ENCODE data around the gene SNAPC4.
"Not testable (repeated sequence)": the region's sequence is repeated elsewhere in the genome, so short reads cannot be mapped to it uniquely, and the experiment has no call there.

The SNAPC4 gene

GRCh38 chr9:136407911-136408310 lies 7.9 kb upstream of the SNAPC4 start:
- no peak for DNase-seq (ENCODE audit: low read depth in 2 of 2)

- not testable (repeated sequence) for DNase-seq (ENCODE audit: low read depth in 2 of 2)
Observed at GRCh38 chr9:136407061-136407460, 7.1 kb upstream of the SNAPC4 start.

GRCh38 chr9:136405904-136406303 lies 5.9 kb upstream of the SNAPC4 start:
- not testable (repeated sequence) for DNase-seq (ENCODE audit: low read depth in 2 of 2)

- DNase-seq (ENCODE audit: low read depth in 2 of 2), result no peak
Observed at GRCh38 chr9:136405481-136405880, 5.5 kb upstream of the SNAPC4 start.

- no peak for DNase-seq (ENCODE audit: low read depth in 2 of 2)
Observed at GRCh38 chr9:136404801-136405136, 4.8 kb upstream of the SNAPC4 start.

GRCh38 chr9:136403915-136404800 lies 4.2 kb upstream of the SNAPC4 start:
- no peak for DNase-seq (ENCODE audit: low read depth in 2 of 2)

- DNase-seq (ENCODE audit: low read depth in 2 of 2), result no peak
Observed at GRCh38 chr9:136403538-136403914, 3.6 kb upstream of the SNAPC4 start.

- no peak for DNase-seq (ENCODE audit: low read depth in 2 of 2)
Observed at GRCh38 chr9:136402067-136402466, 2.1 kb upstream of the SNAPC4 start.

GRCh38 chr9:136401173-136401922 lies 1.4 kb upstream of the SNAPC4 start:
- no peak for DNase-seq (ENCODE audit: low read depth in 2 of 2)

- no peak for DNase-seq (ENCODE audit: low read depth in 2 of 2)
Observed at GRCh38 chr9:136399176-136400037, 563 bp downstream of the SNAPC4 start.

- no peak for DNase-seq (ENCODE audit: low read depth in 2 of 2)
Observed at GRCh38 chr9:136398286-136398685, 1.7 kb downstream of the SNAPC4 start.

GRCh38 chr9:136397643-136398042 lies 2.3 kb downstream of the SNAPC4 start:
- DNase-seq (ENCODE audit: low read depth in 2 of 2), result no peak

- no peak for DNase-seq (ENCODE audit: low read depth in 2 of 2)
Observed at GRCh38 chr9:136396219-136396515, 3.8 kb downstream of the SNAPC4 start.

- no peak for DNase-seq (ENCODE audit: low read depth in 2 of 2)
Observed at GRCh38 chr9:136395345-136396218, 4.4 kb downstream of the SNAPC4 start.

- DNase-seq (ENCODE audit: low read depth in 2 of 2), result no peak
Observed at GRCh38 chr9:136395020-136395340, 5.0 kb downstream of the SNAPC4 start.

GRCh38 chr9:136394312-136395019 lies 5.5 kb downstream of the SNAPC4 start:
- no peak for DNase-seq (ENCODE audit: low read depth in 2 of 2)

GRCh38 chr9:136393531-136393930 lies 6.4 kb downstream of the SNAPC4 start:
- DNase-seq (ENCODE audit: low read depth in 2 of 2), result no peak

GRCh38 chr9:136392538-136393449 lies 7.2 kb downstream of the SNAPC4 start:
- no peak for DNase-seq (ENCODE audit: low read depth in 2 of 2)

GRCh38 chr9:136391737-136392537 lies 8.0 kb downstream of the SNAPC4 start:
- no peak for DNase-seq (ENCODE audit: low read depth in 2 of 2)

Measured in fibroblast of skin of left biceps (primary cell).